K562 (cell line): ENCODE data around the gene NPAS3. TPM values are rescaled to one million over a fixed set of nuclear protein-coding genes. Genes with fewer than 3 reads are reported as not detected.

Experiments used
- ATAC-seq: fragments of 200-7000 bp; cut with Tn5 transposase; 3 replicates; pipeline ENCODE4 v1.9.1; 2020; ENCODE audit warnings: moderate library complexity
- BruUV-seq: library from RNA; stranded (reverse); fragments of 400-500 nt; replicated peaks from 2 replicates; lab custom pipeline; 2021; lab: Mats Ljungman, UMichigan
- CTCF ChIA-PET: fragments of 300-600 bp; formaldehyde crosslinking; extraction: SDS; loops from one replicate; lab custom pipeline; 2021; ENCODE audit warnings: low intra/inter-chr PET ratio; lab: Yijun Ruan, JAX
- POLR2A ChIA-PET: fragments of 300-600, 350-650 bp; sonication (Branson Sonifier 250); formaldehyde crosslinking; extraction: SDS; loops from one replicate; lab custom pipeline; 2021; ENCODE audit warnings: antibody characterized with exemption, inconsistent platforms; lab: Yijun Ruan, JAX
- DNase-seq, 4 experiments: peaks; one replicate each; pipeline versions ENCODE4 v3.0.0 to v3.0.0-alpha.2; 2011 to 2018; ENCODE audit warnings: low spot score in 3 of 4, mixed read lengths in 3 of 4; ENCODE audit errors: extremely low read depth in 1 of 4
- FAIRE-seq: peaks from 2 replicates; lab custom pipeline; 2011; peaks lifted over from hg19 to GRCh38; lab: Jason Lieb, UNC
- H2AFZ ChIP-seq: 2 replicates; pipeline ENCODE4 v1.6.0; 2011; ENCODE audit warnings: low read depth, low read length, control low read depth, inconsistent platforms
- H3K27ac ChIP-seq: fragments of 200-600 bp; 3 replicates; pipeline ENCODE4 v1.8.0; 2011; ENCODE audit warnings: low read depth, mild to moderate bottlenecking, control low read depth, inconsistent platforms, low read length, moderate library complexity, mixed read lengths; ENCODE audit errors: extremely low read depth
- H3K27me3 ChIP-seq, 2 experiments: fragments of 300-600 bp in 1 of 2; 2 replicates in 1 of 2; 3 replicates in 1 of 2; pipeline versions ENCODE4 v1.6.0 to v1.8.0; 2011; ENCODE audit warnings: inconsistent platforms in 2 of 2, low read length in 2 of 2, mild to moderate bottlenecking in 1 of 2, mixed read lengths in 1 of 2, moderate library complexity in 1 of 2; ENCODE audit not compliant: control insufficient read depth in 2 of 2, insufficient read depth in 2 of 2
- H3K36me3 ChIP-seq: fragments of 300-600 bp; 3 replicates; pipeline ENCODE4 v1.8.0; 2011; ENCODE audit warnings: mild to moderate bottlenecking, low read length, inconsistent platforms; ENCODE audit not compliant: control insufficient read depth, insufficient read depth
- H3K4me1 ChIP-seq, 2 experiments: fragments of 200-600 bp in 1 of 2; replicated peaks in 1 of 2; 2 replicates in 1 of 2; 3 replicates in 1 of 2; pipeline versions ENCODE4 v1.5.1 to v1.8.0; 2011; ENCODE audit warnings: inconsistent platforms in 2 of 2, low read length in 2 of 2, mild to moderate bottlenecking in 1 of 2, mixed read lengths in 1 of 2, moderate library complexity in 1 of 2; ENCODE audit not compliant: control insufficient read depth in 2 of 2, insufficient read depth in 2 of 2
- H3K4me2 ChIP-seq: 2 replicates; pipeline ENCODE4 v1.6.1; 2011; ENCODE audit warnings: low read length, control low read depth, inconsistent platforms, mixed read lengths; ENCODE audit not compliant: insufficient read depth
- H3K4me3 ChIP-seq: fragments of 200-600 bp; sonication (generic), shearing (Covaris generic); 2 replicates; pipeline ENCODE4 v1.5.1; 2016; ENCODE audit warnings: control low read depth, inconsistent platforms
- H3K79me2 ChIP-seq: fragments of 200-600 bp; 3 replicates; pipeline ENCODE4 v1.8.0; 2011; ENCODE audit warnings: low read length, inconsistent platforms; ENCODE audit not compliant: control insufficient read depth, insufficient read depth
- H3K9ac ChIP-seq, 2 experiments: 2 replicates each; pipeline versions ENCODE4 v1.6.0 to v1.6.1; 2011; ENCODE audit warnings: low read depth in 2 of 2, low read length in 2 of 2, control low read depth in 1 of 2, inconsistent platforms in 1 of 2, mild to moderate bottlenecking in 1 of 2, mixed read lengths in 1 of 2; ENCODE audit not compliant: insufficient read depth in 1 of 2
- H3K9me1 ChIP-seq: one replicate; pipeline ENCODE4 v1.6.0; 2011; ENCODE audit warnings: inconsistent platforms, mild to moderate bottlenecking, low read length, moderate library complexity; ENCODE audit not compliant: control insufficient read depth, insufficient read depth
- H3K9me3 ChIP-seq: replicated peaks from 2 replicates; pipeline ENCODE4 v1.5.1; 2011; ENCODE audit warnings: low read depth, low read length, inconsistent platforms; ENCODE audit not compliant: control insufficient read depth, insufficient read depth
- H4K20me1 ChIP-seq: replicated peaks from 2 replicates; pipeline ENCODE4 v1.6.1; 2011; ENCODE audit warnings: low read length, inconsistent platforms, mixed read lengths; ENCODE audit not compliant: control insufficient read depth, insufficient read depth
- ATF1 ChIP-seq, 2 experiments: fragments of 450-650 bp in 1 of 2; IDR thresholded peaks; 2 replicates each; pipeline ENCODE4 v1.6.1; 2016; ENCODE audit warnings: missing compliant biosample characterization in 1 of 2, missing genetic modification characterization in 1 of 2
- CSDE1 ChIP-seq, 2 experiments: fragments of 450-650 bp; IDR thresholded peaks; 2 replicates each; pipeline ENCODE4 v1.6.1; 2016; ENCODE audit warnings: mild to moderate bottlenecking in 1 of 2
- GTF2E2 ChIP-seq: fragments of 200-800 bp; sonication (Bioruptor generic); IDR thresholded peaks from 2 replicates; pipeline ENCODE4 v1.6.1; 2016; ENCODE audit warnings: missing genetic modification characterization, missing compliant biosample characterization
- HNRNPUL1 ChIP-seq: fragments of 200-400 bp; formaldehyde crosslinking; IDR thresholded peaks from 2 replicates; pipeline ENCODE4 v1.6.1; 2017; ENCODE audit warnings: low read length
- KLF16 ChIP-seq: IDR thresholded peaks from 2 replicates; pipeline ENCODE4 v1.6.1; 2016; ENCODE audit warnings: antibody characterized with exemption
- MYNN ChIP-seq, 2 experiments: sonication (generic); formaldehyde crosslinking in 1 of 2; IDR thresholded peaks; 2 replicates each; pipeline versions ENCODE4 v1.5.0 to v1.6.1; 2016 to 2020; ENCODE audit warnings: antibody characterized with exemption in 1 of 2, missing genetic modification reagents in 1 of 2
- SMARCA5 ChIP-seq: fragments of 450-650 bp; IDR thresholded peaks from 2 replicates; pipeline ENCODE4 v1.6.1; 2016
- TBL1XR1 ChIP-seq, 2 experiments: IDR thresholded peaks; 2 replicates each; pipeline ENCODE4 v1.6.1; 2012; ENCODE audit warnings: improper control_type of control experiment in 2 of 2, low read length in 2 of 2, mild to moderate bottlenecking in 1 of 2
- ZBED1 ChIP-seq: IDR thresholded peaks from 2 replicates; pipeline ENCODE4 v1.6.1; 2014
- ZNF165 ChIP-seq: fragments of 250-450 bp; sonication (Bioruptor Pico); IDR thresholded peaks from 2 replicates; pipeline ENCODE4 v1.4.0; 2020; ENCODE audit warnings: borderline replicate concordance
- WGBS: fragments of 100-300 bp; shearing (Covaris generic); methylation state at CpG from one replicate; pipeline ENCODE4 v1.1.6; 2016; ENCODE audit warnings: low coverage, mixed read lengths; ENCODE audit not compliant: insufficient coverage; ENCODE audit errors: missing lambda C conversion rate; 5-methylcytosine and 5-hydroxymethylcytosine counted together
- in situ Hi-C: fragments of 300-500 bp; cut with MboI; formaldehyde crosslinking; loops from 4 replicates; pipeline ENCODE4 v1.15.0; 2018; ENCODE audit warnings: inconsistent platforms, mixed read lengths
- intact Hi-C: fragments of 100-400 bp; cut with micrococcal nuclease; formaldehyde crosslinking; loops from 2 replicates; pipeline ENCODE4 v1.14.2; 2022
- polyA plus RNA-seq, 8 experiments: library from polyadenylated mRNA; depleted of rRNA in 4 of 8; stranded (reverse) in 5 of 8; unstranded in 3 of 8; fragments of >200 nt; fragmentation: Nextera tagmentation in 2 of 8; fragmentation: Illumina TruSeq in 1 of 8; extraction: Ambion mirVana in 2 of 8; extraction: Trizol in 1 of 8; gene quantifications; 2 replicates each; pipeline versions ENCODE4 v1.2.1 to v1.2.3, GENCODE V29; 2011 to 2014; ENCODE audit warnings: inconsistent platforms in 1 of 8, missing spikeins in 1 of 8
- total RNA-seq, 7 experiments: library from RNA; depleted of rRNA in 6 of 7; stranded (reverse); fragments of >200 nt in 6 of 7; fragmentation: Illumina TruSeq in 2 of 7; extraction: Trizol in 2 of 7; gene quantifications; 2 replicates each; pipeline versions ENCODE4 v1.2.1 to v1.2.3, GENCODE V29; 2011 to 2021; ENCODE audit warnings: low replicate concordance in 1 of 7
- TF ChIP-seq, protein P1 (sequence below): fragments of 250-450 bp; sonication (Bioruptor Pico); IDR thresholded peaks from 2 replicates; pipeline ENCODE4 v1.8.0; 2022; ENCODE audit warnings: inconsistent platforms, mild to moderate bottlenecking, moderate library complexity, borderline replicate concordance
- TF ChIP-seq, protein P2 (sequence below): fragments of 450-650 bp; IDR thresholded peaks from 2 replicates; pipeline ENCODE4 v1.6.1; 2016; ENCODE audit warnings: low read depth, mild to moderate bottlenecking, moderate library complexity
- TF ChIP-seq, protein P3 (sequence below): fragments of 250-450 bp; sonication (Bioruptor Pico); IDR thresholded peaks from 2 replicates; pipeline ENCODE4 v1.4.0; 2020

Gene NPAS3
- total and polyA plus RNA-seq, 9 of the 15 experiments (the other 6 are each of a cell fraction or from before 2014, with no cell fraction given), result 0.04 TPM; not detected in 8

DNA sequence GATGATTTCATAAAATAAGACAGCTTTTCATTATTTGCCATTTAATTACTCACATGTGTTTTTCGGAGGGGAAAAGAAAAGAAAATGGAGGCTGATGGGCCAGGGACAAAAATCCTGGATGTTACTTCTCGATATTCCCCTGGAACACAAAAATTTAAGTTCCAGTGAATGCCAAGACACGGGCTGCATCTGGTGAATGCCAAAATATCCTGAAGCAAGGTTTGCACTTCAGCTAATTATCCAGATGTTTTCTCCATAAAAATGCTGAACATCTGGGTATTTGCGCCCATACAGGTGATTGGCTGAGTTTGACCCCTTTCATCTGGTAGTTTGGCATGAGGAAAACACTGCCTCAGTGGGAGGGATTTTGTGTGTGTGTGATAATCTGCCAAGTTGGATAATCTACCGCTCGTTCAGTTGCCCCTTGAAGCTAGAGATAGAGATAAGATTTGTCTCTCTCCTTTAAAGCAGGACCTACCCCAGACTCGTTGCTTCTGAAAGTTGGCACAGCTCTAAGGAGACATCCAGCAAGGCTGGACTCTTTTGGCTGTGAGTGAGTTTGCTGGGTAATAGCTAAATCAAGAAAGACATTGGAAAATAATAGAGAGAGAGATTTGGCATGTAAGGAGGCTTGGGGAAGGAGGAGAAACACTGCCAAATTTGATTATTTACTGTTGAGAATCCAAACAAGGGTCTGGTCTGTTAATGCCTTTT, 622.2 kb downstream of the NPAS3 start:
- Histone ChIP-seq H3K27ac (no peak overlapping the region), H4K20me1 (no peaks in the 10 kb centered on the region), H3K9me1 (no peaks in the 10 kb centered on the region), H2AFZ (no peak overlapping the region), H3K4me1 (peaks cover 0 to 5% of the 10 kb centered on the region in 2 experiments; a peak in 2 of 5 replicates), H3K27me3 (no peaks in the 10 kb centered on the region), H3K4me3 (no peak overlapping the region), H3K79me2 (no peaks in the 10 kb centered on the region), H3K4me2 (no peak overlapping the region), H3K9ac (no peak overlapping the region), H3K9me3 (no peaks in the 10 kb centered on the region), H3K36me3 (no peaks in the 10 kb centered on the region)
- CTCF ChIA-PET, result no interaction called here
- POLR2A ChIA-PET, result interaction anchor here (1.0 kb wide), 1 partner anchor 9 kb away, joined by 4 read pairs; no protein-coding TSS in a partner anchor
- no peak for DNase-seq
- intact Hi-C loops (no loop called here), in situ Hi-C loops (no loop called here)
- no peak for FAIRE-seq
- BruUV-seq, result no TSS peak
- no peak for ATAC-seq
- WGBS, result 26% methylated on average over 7 of the region's 7 CpGs
- TF ChIP-seq ATF1 (CRISPR knock-in tag; IDR thresholded peaks at IDR 0.05) (no peak), ATF1 (tag; IDR thresholded peaks at IDR 0.05) (no peak), GTF2E2 (tag) (no peak), SMARCA5 (no peak), CSDE1 (IDR thresholded peaks at IDR 0.05) (no peak), MYNN (IDR thresholded peaks at IDR 0.05) (no peak), MYNN (CRISPR knock-in tag; IDR thresholded peaks at IDR 0.05) (no peak), KLF16 (no peak), HNRNPUL1 (no peak), ZNF165 (CRISPR knock-in tag) (no peak), ZBED1 (no peak), TBL1XR1 (IDR thresholded peaks at IDR 0.05; ENCODE audit: low read length in 2 of 2) (no peak)
- TF ChIP-seq, protein P1, sequence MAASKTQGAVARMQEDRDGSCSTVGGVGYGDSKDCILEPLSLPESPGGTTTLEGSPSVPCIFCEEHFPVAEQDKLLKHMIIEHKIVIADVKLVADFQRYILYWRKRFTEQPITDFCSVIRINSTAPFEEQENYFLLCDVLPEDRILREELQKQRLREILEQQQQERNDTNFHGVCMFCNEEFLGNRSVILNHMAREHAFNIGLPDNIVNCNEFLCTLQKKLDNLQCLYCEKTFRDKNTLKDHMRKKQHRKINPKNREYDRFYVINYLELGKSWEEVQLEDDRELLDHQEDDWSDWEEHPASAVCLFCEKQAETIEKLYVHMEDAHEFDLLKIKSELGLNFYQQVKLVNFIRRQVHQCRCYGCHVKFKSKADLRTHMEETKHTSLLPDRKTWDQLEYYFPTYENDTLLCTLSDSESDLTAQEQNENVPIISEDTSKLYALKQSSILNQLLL (CRISPR knock-in tag), result no peak
- TF ChIP-seq, protein P2, sequence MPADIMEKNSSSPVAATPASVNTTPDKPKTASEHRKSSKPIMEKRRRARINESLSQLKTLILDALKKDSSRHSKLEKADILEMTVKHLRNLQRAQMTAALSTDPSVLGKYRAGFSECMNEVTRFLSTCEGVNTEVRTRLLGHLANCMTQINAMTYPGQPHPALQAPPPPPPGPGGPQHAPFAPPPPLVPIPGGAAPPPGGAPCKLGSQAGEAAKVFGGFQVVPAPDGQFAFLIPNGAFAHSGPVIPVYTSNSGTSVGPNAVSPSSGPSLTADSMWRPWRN, result no peak
- TF ChIP-seq, protein P3, sequence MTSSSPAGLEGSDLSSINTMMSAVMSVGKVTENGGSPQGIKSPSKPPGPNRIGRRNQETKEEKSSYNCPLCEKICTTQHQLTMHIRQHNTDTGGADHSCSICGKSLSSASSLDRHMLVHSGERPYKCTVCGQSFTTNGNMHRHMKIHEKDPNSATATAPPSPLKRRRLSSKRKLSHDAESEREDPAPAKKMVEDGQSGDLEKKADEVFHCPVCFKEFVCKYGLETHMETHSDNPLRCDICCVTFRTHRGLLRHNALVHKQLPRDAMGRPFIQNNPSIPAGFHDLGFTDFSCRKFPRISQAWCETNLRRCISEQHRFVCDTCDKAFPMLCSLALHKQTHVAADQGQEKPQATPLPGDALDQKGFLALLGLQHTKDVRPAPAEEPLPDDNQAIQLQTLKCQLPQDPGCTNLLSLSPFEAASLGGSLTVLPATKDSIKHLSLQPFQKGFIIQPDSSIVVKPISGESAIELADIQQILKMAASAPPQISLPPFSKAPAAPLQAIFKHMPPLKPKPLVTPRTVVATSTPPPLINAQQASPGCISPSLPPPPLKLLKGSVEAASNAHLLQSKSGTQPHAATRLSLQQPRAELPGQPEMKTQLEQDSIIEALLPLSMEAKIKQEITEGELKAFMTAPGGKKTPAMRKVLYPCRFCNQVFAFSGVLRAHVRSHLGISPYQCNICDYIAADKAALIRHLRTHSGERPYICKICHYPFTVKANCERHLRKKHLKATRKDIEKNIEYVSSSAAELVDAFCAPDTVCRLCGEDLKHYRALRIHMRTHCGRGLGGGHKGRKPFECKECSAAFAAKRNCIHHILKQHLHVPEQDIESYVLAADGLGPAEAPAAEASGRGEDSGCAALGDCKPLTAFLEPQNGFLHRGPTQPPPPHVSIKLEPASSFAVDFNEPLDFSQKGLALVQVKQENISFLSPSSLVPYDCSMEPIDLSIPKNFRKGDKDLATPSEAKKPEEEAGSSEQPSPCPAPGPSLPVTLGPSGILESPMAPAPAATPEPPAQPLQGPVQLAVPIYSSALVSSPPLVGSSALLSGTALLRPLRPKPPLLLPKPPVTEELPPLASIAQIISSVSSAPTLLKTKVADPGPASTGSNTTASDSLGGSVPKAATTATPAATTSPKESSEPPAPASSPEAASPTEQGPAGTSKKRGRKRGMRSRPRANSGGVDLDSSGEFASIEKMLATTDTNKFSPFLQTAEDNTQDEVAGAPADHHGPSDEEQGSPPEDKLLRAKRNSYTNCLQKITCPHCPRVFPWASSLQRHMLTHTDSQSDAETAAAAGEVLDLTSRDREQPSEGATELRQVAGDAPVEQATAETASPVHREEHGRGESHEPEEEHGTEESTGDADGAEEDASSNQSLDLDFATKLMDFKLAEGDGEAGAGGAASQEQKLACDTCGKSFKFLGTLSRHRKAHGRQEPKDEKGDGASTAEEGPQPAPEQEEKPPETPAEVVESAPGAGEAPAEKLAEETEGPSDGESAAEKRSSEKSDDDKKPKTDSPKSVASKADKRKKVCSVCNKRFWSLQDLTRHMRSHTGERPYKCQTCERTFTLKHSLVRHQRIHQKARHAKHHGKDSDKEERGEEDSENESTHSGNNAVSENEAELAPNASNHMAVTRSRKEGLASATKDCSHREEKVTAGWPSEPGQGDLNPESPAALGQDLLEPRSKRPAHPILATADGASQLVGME (CRISPR knock-in tag), result no peak
